SK-MEL-5 (cell line): Measurements from ENCODE around the gene SPEG. TPM values are rescaled to one million over a fixed set of nuclear protein-coding genes. Genes with fewer than 3 reads are reported as not detected.

Source experiments
- DNase-seq: peaks from one replicate; pipeline ENCODE4 v3.0.0-alpha.2; 2016; ENCODE audit warnings: low read depth, low spot score
- in situ Hi-C: cut with HindIII; loops from 2 replicates; pipeline ENCODE4 v1.10.0; 2016; ENCODE audit warnings: low sequenced_read_pairs, high pct_unique_total_duplicates, low pct_unique_long_range_greater_than_20kb
- total RNA-seq: library from RNA; depleted of rRNA; stranded (reverse); fragments of >200 nt; shearing (Covaris generic); gene quantifications from 2 replicates; pipeline ENCODE4 v1.2.3, GENCODE V29; 2014

The SPEG gene
- total RNA-seq, 1 experiment from 2014 or later, result 1.9 TPM

DNA sequence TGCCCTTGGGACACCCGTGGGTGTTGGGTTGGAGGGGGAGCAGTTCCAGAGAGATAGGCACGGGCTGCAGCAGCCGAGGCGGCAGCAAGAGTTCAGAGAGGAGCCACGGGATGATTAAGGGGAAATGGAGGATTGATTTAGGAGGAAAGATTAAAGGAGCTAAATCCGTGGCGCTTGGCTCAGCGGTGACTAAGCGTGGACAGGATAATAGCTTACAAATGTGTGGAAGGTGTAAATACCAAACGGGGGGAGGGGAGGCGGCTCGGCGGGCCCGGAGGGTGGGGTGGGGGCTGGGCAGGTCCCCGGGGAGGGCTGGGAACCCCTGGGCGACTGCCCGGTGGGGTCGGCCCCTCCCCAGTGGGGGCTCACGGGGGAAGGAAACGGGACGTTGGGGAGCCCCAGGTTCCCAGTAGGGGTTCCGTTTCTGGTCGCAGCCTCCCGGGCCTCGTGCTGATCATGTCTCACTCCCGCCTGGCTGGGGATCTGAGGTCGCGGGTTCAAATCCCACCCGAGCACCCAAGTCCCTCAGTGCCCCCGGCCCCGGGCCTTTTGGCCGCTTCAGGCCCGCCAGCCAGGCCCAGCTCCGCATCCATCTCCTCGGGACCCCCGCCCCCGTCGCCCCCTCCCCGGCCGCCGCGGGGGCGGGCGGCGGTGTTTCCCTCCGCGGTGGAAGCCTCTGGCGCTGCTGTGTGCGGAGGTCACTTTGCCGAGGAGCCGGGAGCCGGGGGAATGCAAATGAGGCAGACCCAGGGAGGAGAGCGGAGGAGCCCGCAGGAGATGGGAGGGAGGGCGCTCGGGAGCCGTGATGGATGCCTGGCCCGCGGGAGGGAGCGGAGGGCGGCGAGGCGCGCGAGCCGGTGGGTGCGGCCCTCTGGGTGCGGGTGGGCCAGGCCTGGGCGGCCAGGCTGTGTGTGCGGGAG, 87.7 kb downstream of the SPEG start:
- in situ Hi-C loops, result no loop called here
- DNase-seq, result no peak

DNA sequence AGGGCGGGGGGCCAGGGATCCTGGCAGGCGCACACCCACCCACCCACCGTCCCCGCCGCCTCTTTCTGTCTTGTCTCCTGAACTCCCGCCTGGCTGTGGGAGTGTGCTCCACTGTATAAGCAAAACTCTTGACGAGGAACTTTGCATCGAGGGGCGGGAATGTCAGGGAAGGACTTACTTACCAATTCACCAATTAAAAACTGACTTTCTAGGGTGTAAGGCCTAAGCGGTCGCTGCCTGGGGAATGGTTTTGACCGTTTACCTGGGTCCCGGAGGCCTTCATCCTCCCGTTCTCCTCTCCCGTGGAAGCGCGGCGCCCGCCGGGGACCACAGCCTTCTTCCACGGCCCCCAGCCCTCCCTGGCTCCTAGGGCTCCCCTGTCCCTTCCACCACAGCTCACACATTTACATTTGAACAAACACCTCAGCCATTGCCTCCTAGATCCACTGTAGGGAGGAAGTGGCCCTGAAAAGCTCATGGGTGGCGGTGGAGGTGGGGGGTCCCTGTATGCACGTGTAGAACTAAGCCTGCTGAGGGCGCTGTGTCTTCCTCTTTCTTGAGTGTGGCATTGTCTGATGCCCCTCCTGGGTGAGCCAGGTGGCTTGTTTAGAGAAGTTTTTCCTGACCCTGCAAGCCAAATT, 88.5 kb downstream of the SPEG start:
- no peak for DNase-seq

DNA sequence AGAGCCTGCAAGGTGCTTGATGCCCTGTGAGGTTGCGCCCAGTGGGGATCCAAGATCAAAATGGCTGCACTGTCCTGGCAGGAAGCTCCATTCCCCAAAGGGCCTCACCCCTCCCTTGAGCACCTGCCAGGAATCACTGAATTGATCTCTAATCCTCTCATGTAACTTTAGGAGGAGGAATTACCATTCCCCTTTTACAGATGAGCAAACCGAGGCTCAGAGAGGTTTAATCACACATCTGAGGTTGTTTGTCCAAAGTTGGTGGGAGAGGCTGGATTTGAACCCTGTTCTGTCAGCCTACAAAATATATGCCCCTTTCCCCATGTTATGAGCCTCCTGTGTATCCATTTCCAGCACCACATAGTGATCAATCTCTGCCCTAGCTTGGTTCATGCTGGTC, 90.2 kb downstream of the SPEG start:
- in situ Hi-C loops, result no loop called here
- DNase-seq, result no peak

More for the DNA sequence above, 88.5 kb downstream of the SPEG start:
- in situ Hi-C loops, result no loop called here

DNA sequence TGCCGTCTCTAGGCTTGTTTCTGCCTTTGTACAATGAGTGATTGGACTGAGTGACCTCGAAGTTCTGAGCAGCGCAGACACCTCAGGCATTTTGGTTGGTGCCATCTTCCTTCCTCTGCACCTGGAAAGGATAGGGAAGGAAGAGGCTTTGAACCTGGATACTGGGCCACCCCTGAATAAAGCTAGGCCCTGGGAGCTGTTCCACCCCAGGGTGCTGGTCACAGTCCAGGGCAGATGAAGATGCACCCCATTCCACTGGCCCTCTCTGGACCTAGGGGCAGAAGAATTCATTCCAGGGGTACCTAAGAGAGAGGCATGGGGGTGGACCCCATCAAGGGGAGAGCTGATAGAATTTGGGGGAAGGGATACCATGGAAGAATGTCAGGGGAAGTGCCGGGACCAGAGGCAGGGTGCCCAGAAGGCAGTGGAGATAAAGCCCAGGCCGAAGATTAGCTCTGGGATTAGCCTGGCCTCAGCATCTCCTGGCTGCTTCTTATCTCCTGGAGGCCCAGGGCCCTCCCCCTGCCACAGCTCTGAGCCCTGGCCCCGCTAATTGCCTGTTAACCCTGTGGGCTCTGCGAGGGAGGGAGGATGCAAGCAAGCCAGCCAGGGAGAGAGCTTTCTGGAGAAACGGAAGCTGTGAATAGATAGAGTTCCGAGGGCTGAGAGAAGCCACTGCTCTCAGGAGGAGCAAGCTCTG, 91.0 kb downstream of the SPEG start:
- DNase-seq, result no peak
- in situ Hi-C loops, result no loop called here

DNA sequence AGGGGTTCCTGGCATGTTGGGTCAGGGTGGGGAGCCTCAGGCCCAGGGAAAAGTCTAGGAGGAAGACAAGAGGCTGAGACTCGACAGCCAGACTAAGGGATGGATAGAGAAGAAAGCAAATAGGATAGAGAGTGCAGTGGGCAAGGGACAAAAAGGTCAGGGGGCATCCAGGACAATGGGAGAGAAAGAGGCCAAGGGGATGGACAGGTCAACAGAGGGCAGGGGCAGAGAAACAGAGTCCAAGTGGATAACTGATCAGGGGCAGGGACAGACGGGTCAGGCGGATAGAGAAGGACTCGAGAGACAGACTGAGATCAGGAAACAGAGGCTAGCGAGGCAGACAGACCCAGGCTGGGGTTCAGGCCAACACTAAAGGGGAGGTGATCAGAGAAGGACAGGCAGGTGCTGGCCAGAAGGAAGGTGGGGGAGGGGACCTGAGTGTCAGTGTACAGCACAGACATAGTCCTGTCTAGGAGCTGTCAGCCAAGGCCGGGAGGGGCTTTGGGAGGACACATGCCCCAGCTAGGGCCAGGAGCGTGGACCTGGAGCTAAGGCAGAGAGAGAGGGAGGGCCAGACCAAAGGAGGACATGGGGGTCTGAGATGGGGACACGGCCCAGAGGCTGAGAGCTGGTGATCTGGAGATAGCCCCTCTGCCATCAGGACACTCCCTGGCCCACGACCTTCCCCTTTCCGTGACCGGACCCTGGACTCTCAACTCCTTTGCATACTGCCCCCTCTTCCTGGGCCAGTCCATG, 91.9 kb downstream of the SPEG start:
- no peak for DNase-seq
- in situ Hi-C loops, result no loop called here

DNA sequence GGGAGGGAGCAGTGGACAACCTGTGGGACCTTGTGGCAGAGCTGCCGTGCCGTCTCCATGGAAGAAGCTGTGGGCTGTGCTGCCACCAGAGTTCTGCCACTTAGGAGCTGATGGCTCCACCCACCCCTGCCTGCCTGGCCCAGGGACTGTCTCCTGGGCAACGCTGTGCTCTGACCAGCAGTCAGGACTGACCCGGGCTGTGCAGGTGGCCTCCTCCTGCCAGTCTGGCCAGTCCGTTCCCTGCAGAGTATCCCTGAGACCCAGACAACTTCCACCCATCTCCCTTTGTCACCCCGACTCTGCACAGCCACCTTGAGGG, 92.4 kb downstream of the SPEG start:
- in situ Hi-C loops, result no loop called here
- DNase-seq, result no peak

DNA sequence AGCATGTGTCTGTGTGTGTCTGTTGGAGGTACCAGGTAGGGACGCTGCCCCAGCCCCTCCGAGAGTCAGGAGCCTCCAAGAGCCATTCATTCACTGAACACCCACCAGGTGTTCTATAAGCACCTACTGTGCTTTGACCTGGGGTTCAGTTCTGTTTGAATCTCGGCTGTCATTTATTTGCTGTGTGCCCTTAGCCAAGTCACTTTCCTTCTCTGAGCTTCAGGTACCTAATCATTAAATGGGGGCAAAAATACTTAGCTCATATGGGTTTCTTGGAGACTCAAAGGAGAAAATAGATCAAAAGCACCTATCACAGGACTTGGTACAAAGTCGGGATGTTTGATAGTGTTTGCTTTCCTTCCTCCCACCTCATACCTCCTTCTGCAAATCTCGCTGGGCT, 92.8 kb downstream of the SPEG start:
- in situ Hi-C loops, result no loop called here
- no peak for DNase-seq

DNA sequence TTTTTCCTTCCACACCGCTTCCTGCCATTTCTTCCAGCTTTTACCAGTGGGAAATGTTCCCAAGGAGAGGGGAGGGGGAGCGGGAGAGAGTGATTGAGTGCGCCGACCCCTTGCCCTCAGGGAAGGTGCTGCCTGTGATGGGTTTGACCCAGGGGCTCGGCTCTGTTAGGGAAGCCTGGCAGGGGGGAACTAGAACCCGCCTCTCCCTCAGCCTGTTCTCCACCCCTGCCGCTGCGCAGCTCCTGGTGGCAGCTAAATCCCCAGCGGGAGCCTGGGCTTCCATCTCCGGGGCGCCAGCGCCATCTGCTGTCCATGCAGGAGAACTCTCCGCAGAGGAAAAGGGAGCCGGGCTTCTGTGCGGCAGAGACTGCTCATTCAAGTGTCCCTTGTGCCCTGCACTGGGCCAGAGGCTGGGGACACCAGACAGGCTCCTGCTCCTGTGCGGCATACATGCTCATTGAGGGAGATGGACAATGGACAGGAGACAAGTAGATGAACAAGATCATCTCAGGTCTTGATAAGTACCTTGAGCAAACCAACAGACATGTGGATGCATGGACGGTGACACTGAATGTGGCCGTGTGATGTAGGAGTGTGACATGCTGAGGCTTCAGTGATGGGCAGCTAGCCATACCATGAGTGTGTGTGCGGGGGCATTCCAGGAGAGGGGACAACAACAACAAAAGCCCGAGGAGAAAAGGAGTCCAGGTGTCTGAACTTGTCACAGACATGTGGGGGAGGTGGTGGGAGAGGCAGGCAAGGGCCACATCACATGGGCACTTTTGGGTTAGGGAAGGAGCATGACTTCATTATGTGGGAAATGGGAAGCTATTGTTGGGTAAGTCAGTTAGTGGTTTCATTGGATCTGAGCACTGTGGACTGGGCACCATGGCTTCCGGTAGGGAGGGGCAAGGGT, 95.7 kb downstream of the SPEG start:
- in situ Hi-C loops, result no loop called here

DNA sequence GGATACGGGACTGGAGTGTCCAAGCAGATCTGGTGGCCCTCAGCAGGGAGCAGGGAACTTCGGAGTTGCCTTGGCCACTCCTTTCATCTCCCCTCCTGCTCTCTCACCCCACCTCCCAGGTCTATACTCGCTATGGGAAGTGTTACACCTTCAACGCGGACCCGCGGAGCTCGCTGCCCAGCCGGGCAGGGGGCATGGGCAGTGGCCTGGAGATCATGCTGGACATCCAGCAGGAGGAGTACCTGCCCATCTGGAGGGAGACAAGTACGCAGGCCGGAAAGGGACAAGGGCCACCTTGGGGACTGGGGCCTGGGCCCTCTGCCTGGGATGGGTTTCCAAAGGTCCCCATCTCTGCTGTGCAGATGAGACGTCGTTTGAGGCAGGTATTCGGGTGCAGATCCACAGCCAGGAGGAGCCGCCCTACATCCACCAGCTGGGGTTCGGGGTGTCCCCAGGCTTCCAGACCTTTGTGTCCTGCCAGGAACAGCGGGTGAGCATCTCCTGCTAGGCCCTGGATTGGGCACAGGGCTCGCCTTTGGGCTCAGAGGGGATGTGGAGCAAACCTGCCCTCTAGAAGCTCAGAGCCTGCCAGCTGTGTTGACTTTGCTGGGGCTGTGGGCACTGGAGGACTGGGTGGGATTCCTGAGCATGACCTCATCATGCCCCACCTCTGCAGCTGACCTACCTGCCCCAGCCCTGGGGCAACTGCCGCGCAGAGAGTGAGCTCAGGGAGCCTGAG, 97.2 kb downstream of the SPEG start:
- in situ Hi-C loops, result no loop called here
- DNase-seq, result no peak

More for the DNA sequence above, 95.7 kb downstream of the SPEG start:
- DNase-seq, result peak; percentile 82

DNA sequence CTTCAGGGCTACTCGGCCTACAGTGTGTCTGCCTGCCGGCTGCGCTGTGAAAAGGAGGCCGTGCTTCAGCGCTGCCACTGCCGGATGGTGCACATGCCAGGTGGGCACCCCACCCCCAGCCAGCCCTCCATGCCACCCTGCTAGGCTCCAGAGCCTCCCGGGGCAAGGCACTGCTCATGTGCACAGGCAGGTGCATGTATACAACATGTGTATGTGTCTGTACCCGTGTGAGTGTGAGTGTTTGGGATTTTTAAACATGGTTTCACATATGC, 97.7 kb downstream of the SPEG start:
- no peak for DNase-seq
- in situ Hi-C loops, result no loop called here

DNA sequence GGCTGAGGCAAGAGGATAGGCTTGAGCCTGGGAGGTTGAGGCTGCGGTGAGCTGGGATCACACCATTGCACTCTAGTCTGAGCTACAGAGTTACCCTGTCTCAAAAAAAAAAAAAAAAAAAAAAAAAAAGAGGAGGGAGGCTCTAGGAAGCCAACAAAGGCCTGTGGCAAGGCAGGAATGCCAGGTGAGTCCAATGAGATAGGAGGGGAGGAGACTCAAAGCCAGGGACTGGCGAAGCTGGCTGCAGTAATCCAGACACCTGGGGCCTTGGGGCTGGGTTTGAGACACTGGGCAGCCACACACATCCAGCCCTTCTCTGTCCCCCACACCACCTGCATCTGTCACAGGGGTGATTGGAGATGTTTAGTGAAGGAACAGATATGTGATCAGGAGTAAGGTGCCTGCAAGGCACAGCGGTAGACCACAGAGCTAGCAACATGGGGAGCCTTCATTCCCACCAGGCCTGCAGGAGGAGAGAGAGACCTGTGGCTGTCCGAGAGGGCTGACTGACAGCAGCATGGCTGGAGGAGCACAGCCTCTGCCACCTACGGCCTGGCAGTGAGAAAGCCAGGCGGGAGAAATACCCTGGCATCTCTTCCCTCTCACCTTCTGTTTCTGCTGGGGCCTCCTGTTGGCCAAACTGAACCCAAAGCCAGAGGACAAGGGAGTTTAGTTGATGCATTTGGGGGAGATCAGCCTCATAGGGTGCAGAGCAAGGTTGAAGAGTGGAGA, 99.5 kb downstream of the SPEG start:
- DNase-seq, result no peak
- in situ Hi-C loops, result no loop called here

DNA sequence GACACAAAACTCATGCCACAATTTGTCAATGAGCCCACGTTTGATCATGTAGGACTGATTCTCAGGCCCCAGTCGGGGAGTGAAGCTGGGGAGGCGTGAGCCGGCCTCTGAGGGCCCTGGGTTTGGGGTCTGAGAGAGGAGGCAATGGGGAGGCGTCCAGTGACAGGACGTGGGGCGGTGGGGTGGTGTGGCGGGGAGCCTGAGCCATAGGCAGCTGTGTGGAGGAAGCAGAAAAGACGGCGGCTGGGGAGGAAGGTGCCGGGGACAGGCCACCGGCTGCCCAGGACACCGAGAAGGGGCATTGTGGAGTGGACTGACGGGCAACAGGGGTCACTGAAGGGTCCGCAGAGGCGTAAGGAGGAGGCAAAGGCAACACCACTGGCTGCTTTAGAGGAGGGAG, 101.8 kb downstream of the SPEG start:
- no peak for DNase-seq
- in situ Hi-C loops, result no loop called here

DNA sequence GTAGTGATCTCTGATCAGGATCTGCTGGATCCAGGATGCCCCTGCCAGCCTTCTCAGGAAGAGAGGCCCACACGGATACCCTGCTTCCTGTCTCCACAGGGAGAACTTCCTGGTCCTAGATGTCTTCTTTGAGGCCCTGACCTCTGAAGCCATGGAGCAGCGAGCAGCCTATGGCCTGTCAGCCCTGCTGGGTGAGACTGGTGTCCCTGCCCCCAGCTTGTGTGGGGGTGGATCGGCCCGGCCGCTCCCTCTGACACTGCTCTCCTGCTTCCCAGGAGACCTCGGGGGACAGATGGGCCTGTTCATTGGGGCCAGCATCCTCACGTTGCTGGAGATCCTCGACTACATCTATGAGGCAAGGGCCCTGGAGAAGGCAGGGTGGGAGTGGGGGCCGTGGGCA, 102.3 kb downstream of the SPEG start:
- in situ Hi-C loops, result no loop called here
- DNase-seq, result no peak

DNA sequence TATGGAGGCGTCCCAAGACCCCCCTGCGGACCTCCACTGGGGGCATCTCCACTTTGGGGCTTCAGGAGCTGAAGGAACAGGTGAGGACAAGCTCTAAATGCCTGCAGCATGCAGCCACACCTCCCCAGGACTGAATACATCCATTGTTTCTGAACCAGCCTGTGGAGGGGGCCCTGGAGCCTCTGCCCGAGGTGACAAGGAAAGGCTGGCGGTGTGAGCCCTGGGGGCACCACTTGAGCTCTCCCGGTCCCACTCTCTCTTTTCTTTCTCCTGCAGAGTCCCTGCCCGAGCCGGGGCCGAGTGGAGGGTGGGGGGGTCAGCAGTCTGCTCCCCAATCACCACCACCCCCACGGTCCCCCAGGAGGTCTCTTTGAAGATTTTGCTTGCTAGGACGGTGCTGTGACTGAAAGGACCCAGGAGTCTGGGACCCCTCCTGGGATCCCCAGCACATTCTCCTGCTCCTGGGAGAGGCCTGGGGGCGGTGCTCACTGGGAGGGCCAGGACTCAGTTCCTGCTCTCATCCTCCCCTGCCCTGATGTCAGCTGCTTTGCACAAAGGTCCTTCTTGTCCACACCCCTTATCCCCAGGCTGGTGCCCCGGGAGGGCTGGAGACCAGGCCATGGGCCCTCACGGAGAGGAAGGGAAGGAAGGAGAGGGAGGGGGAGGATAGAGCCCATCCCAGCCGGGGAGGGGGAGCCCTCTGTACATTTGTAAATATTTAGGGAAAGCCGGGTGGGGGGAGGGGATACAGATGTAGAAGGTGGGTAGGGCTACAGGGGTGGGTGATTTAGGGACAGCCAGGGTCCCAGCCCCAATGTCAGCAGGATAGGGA, 103.2 kb downstream of the SPEG start:
- in situ Hi-C loops, result no loop called here
- DNase-seq, result peak; percentile 65

DNA sequence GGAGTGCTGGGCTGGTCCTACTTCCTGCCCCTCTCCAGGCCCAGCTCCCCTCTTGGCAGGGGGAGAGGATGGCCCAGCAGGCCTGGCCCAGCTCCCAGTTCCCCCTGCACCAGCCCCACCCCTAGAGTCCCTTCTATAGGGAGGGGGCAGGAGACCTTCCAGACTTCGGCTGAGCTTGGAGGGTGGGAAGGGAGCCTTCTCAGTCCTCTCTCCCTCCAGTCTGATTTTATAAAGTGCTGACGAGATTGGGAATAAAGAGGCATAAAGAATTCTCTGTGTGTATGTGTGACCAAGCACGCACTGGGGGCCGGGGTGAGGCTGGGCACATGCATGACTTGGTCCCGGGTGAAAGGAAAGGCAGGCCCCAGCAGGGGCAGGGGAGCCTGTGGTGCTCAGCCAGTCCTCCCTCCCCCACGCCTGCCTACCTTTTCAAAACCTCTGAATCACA, 103.9 kb downstream of the SPEG start:
- in situ Hi-C loops, result no loop called here
- DNase-seq, result peak; percentile 32
